Renal pelvis (tissue), 4 donors: ENCODE measurements around the gene KIFC3. TPM values are rescaled to one million over a fixed set of nuclear protein-coding genes. Genes with fewer than 3 reads are reported as not detected.

Experiments
- DNase-seq: peaks from one replicate; pipeline ENCODE4 v3.0.0-alpha.2; 2013
- polyA plus RNA-seq, 3 donors: library from polyadenylated mRNA; unstranded; fragments of 120-200 nt; gene quantifications; one replicate each; pipeline ENCODE4 v1.2.1, GENCODE V29; 2013; ENCODE audit not compliant: insufficient read length in 3 of 3

KIFC3 gene
- polyA plus RNA-seq, 3 donors, result 62.7 to 92.2 (median 91.4) TPM

DNA sequence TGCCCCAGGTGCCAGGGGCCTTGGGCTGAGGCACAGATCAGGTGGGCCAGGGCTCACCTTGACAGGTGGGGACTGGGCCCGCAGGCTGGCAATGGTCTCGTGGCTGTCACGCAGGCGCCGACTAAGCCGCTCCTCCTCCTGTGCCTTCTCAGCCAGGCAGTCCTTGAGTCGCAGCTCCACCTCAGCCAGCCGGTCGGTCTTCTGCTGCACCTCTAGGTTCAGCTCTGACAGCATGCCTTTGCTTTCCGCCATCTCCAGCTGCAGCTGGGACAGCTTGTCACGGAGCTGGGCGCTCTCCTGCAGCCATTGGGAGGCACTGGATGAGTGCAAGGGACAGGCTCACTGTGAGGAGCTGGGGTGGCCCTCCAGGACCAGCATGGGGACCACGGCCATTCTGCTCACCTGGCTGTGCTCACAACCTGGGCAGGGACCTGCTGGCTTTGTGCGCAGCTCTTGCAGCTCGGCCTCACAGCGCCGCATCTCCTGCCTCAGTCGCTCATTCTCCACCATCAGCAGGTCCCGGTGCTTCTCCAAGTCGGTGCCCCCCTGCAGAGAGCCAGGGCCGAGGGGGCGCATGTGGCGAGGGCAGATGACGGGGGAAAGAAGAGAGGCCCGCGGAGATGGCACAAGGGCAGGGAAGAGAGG, 31.0 kb downstream of the KIFC3 start:
- DNase-seq, result no peak

GRCh38 chr16:57770361-57770760, 31.9 kb downstream of the KIFC3 start:
- DNase-seq, result no peak

GRCh38 chr16:57769541-57770145, 32.6 kb downstream of the KIFC3 start:
- no peak for DNase-seq

GRCh38 chr16:57766714-57767348, 35.5 kb downstream of the KIFC3 start:
- no peak for DNase-seq

DNA sequence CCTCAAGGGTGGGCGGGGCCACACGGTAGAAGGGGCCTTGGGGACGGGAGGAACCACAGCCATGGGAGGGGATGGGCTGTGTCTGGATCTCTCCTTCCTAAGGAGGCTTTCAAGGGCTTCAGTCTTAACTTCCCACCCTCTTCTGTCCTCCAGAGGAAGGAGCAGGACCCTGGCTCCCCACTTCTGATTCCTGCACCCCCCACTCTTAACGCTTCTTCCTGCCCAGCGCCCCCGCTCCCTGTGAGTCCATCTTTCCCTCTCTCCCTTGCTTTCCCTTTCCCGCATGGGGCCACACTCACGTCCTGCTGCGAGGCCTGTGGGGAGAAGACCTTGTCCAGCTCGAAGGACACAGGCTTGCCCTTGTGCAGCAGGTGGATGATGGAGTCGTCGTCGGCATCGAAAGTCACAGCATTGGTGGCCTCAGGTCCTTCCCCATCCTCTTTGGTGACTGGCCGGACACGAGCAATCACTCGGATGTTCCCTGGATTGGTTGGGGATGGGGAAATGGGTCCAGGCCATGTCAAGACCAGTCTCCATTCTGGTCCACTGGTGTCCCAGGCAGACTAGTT, 37.0 kb downstream of the KIFC3 start:
- DNase-seq, result no peak

- no peak for DNase-seq
Observed at GRCh38 chr16:57764341-57765159, 37.7 kb downstream of the KIFC3 start.

DNA sequence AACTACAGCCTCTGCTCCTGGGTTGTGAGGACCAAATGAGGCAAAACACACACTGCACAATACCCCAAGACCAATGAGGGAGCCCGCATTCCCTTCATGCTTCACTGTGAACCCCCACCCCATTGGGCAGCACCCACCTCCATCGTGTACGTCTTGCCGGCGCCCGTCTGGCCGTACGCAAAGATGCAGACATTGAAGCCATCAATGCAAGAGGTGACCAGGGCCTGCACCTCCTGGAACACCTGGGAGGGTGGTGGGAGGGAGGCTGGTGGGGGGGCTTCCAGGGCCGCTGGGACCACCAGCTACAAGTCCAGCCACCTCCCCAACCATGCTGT, 38.3 kb downstream of the KIFC3 start:
- DNase-seq, result no peak

GRCh38 chr16:57763285-57764005, 38.8 kb downstream of the KIFC3 start:
- no peak for DNase-seq

DNA sequence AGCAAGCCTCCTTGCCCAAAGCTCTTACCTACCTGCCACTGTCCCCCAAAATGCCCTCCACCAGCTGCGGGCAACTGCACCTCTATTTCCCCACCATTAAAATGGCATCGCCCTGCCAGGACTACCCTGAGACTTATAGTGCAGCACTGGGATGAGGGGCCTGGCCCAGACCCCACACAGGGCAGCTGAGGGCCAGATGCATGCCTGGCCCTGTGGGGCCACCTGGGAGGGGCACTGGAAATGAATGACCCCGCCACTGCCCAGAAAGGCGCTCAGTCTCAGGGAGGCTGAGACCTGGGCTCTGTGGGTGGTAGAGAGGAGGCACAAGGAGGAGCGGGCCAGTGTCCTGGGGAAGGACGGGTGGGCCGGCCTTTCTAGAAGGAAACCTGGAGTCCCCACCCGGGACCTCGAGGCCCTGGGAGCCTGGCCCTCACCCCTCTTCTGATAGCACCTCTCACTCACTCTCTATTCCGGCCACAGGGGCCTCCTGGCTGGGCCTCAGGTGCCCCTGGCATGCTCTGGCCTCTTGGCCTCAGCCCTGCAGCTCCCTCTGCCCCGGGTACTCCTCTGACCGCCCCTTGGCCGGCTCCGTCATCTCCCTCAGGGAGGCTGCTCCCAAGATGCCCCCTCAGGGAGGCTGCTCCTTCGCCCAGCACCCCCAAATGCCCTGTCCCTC, 39.8 kb downstream of the KIFC3 start:
- DNase-seq, result no peak

DNA sequence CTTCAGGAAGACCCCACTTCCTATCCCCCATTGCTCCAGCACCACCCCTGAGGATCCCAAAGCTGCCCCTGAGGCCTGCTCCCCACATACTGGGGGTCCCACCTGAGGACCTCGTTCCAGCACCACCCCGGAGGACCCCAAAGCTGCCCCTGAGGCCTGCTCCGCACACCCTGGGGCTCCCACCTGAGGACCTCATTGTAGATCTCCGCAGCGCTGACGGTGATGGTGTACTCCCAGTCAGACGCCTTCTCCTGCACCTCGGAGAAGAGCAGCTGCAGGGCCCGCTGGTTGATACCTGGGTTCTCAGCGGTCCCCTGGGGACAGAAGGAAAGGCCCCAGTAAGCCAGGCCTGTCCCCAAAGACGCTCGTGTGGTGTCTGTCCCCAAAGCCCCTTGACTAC, 40.3 kb downstream of the KIFC3 start:
- no peak for DNase-seq

- DNase-seq, result no peak
Observed at GRCh38 chr16:57761301-57761700, 41.0 kb downstream of the KIFC3 start.

DNA sequence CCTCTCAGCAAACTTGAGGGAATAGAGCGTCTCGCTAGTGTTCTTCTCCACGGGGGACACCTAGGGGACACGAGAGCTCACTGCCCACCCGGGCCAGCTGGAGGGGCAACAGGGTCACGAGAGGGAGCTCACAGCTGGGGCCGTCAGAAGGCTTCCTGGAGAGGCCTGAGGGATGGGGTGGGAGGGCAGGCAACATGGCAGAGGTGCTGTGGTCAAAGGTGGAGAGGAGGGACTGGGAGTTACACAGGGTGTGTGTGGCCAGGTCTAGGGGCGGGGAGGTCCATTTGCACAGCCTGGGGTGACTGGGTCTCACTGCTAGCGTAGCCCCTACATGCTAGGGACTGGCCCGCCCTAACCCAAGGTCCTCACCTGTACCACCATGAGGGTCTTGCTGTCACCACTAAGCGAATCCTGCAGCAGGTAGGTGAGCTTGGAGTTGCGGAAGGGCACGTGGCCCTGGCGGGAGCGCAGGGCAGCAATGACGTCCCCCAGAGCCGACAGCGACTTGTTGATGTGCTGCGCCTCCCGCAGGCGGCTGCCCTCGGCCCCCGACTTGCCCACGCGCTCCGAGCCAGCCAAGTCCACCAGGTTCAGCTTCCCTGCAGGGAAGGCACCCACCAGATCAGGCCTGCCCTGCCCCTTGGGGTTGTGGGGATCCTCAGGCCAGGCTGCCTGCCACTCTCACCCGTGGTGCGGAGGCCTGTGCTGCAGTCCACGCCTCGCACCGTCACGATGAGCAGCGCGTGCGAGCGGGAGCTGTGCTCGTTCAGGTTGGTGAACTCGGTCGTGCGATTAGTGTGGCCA, 41.7 kb downstream of the KIFC3 start:
- DNase-seq, result no peak

GRCh38 chr16:57759541-57760356, 42.5 kb downstream of the KIFC3 start:
- DNase-seq, result no peak

DNA sequence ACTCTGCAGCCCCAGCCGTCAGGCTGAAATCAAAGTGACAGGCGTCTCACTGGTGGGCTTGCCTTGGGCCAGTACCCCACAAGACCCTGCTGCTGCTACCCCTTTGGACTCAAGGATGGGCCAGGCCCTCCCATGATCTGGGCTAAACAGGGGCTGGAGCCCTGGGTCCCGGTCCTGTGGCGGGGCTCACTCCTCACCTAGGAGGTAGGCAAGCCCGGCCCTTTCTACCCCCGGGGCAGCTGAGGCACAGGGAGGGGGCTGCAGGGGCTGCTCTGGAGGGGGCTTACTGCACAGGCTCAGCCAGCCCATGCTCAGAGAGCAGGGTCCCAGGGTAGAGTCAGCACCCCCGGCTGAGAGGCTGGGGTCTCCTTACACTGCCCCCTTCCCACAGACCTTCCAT, 43.2 kb downstream of the KIFC3 start:
- no peak for DNase-seq

- DNase-seq, result no peak
Observed at GRCh38 chr16:57758331-57759117, 43.8 kb downstream of the KIFC3 start.

DNA sequence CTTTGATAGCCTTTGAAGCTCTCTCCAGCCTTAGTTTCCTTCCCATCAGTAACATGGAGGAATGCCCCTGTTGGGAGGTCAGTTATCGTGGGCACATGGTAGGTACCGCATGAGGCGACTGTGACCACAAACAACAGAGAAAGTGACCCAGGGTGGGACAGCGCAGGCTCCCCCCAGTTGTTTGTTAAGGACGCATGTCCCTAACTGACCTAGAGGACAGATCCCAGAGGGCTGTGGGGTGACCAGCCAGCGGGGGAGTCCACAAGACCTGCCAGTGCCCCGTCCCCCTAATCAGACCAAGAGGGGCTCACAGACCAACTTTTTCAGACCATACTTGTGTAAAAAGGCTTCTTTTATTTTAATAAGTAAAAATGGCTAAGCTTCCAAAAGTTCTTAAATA, 44.4 kb downstream of the KIFC3 start:
- DNase-seq, result no peak

GRCh38 chr16:57757326-57757786, 44.9 kb downstream of the KIFC3 start:
- DNase-seq, result peak; percentile 46
